ENCODE data around the gene CXCL11.

DNA sequence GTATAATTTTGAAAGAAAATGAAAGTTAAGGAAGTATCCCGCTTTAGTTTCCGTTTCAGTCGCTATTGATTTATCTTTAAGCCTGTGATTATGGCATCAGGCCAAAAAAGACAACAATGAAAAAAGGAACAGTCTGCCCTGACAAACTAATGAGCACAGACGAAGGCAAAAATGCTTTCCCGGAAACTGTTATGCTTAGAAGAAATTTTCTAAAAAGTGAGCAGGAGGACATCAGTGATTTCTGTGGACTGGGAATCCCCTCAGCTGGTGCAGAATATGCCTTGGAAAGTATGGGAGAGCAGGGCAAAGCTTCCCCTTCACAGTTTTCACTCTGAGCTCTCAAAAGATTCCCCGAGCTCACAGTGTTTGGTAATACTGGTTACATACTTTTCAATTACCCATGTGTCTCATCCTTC lies 7.5 kb downstream of the CXCL11 start:
- TF ChIP-seq, protein P1, sequence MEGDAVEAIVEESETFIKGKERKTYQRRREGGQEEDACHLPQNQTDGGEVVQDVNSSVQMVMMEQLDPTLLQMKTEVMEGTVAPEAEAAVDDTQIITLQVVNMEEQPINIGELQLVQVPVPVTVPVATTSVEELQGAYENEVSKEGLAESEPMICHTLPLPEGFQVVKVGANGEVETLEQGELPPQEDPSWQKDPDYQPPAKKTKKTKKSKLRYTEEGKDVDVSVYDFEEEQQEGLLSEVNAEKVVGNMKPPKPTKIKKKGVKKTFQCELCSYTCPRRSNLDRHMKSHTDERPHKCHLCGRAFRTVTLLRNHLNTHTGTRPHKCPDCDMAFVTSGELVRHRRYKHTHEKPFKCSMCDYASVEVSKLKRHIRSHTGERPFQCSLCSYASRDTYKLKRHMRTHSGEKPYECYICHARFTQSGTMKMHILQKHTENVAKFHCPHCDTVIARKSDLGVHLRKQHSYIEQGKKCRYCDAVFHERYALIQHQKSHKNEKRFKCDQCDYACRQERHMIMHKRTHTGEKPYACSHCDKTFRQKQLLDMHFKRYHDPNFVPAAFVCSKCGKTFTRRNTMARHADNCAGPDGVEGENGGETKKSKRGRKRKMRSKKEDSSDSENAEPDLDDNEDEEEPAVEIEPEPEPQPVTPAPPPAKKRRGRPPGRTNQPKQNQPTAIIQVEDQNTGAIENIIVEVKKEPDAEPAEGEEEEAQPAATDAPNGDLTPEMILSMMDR (IDR thresholded peaks at IDR 0.05) = no peak
- TF ChIP-seq ZFX (IDR thresholded peaks at IDR 0.05; ENCODE audit: borderline replicate concordance) = no peak
